CD14-positive monocyte (primary cell): ENCODE results near the gene JAKMIP2. TPM values are rescaled to one million over a fixed set of nuclear protein-coding genes. Genes with fewer than 3 reads are reported as not detected.

ENCODE experiments used
- DNase-seq, 3 donors: peaks; one replicate each; pipeline ENCODE4 v3.0.0-alpha.2; 2011 to 2022
- H2AFZ ChIP-seq: 2 replicates; pipeline ENCODE4 v1.6.0; 2012; ENCODE audit warnings: mild to moderate bottlenecking, low read depth, low read length, inconsistent platforms; ENCODE audit not compliant: insufficient read depth, poor library complexity, severe bottlenecking
- H3K27ac ChIP-seq, 2 donors: 1 replicate in 1 of 2; 2 replicates in 1 of 2; pipeline ENCODE4 v1.5.1; 2012 to 2013; ENCODE audit warnings: low read length in 2 of 2, control low read depth in 1 of 2, inconsistent platforms in 1 of 2, low read depth in 1 of 2, mild to moderate bottlenecking in 1 of 2
- H3K27me3 ChIP-seq, 2 donors: one replicate each; pipeline versions ENCODE4 v1.6.0 to v1.6.1; 2011 to 2013; ENCODE audit warnings: low read length in 2 of 2; ENCODE audit not compliant: control insufficient read depth in 2 of 2, insufficient read depth in 2 of 2
- H3K36me3 ChIP-seq, 2 donors: replicated peaks in 1 of 2; 1 replicate in 1 of 2; 2 replicates in 1 of 2; pipeline versions ENCODE4 v1.5.1 to v1.6.1; 2012 to 2013; ENCODE audit warnings: low read length in 2 of 2, control low read depth in 1 of 2, inconsistent platforms in 1 of 2, mild to moderate bottlenecking in 1 of 2; ENCODE audit not compliant: insufficient read depth in 2 of 2, control insufficient read depth in 1 of 2
- H3K4me1 ChIP-seq, 2 donors: 1 replicate in 1 of 2; 2 replicates in 1 of 2; pipeline versions ENCODE4 v1.5.1 to v1.6.1; 2012 to 2013; ENCODE audit warnings: low read length in 2 of 2, control low read depth in 1 of 2, inconsistent platforms in 1 of 2, mild to moderate bottlenecking in 1 of 2, moderate library complexity in 1 of 2; ENCODE audit not compliant: insufficient read depth in 2 of 2, control insufficient read depth in 1 of 2
- H3K4me2 ChIP-seq: replicated peaks from 2 replicates; pipeline ENCODE3; 2012; ENCODE audit warnings: low read length, moderate library complexity, mild to moderate bottlenecking; ENCODE audit not compliant: poor library complexity, severe bottlenecking; ENCODE audit errors: extremely low read depth
- H3K4me3 ChIP-seq, 3 experiments: fragments of 200-600 bp in 1 of 3; sonication (generic) in 1 of 3; replicated peaks in 1 of 3; 1 replicate in 2 of 3; 2 replicates in 1 of 3; pipeline ENCODE4 v1.5.1; 2011 to 2013; ENCODE audit warnings: low read length in 3 of 3, mild to moderate bottlenecking in 3 of 3, control low read depth in 2 of 3, low read depth in 2 of 3, inconsistent platforms in 1 of 3, moderate library complexity in 1 of 3
- H3K79me2 ChIP-seq: 2 replicates; pipeline ENCODE4 v1.6.0; 2012; ENCODE audit warnings: mild to moderate bottlenecking, control low read depth, inconsistent platforms, low read length, moderate library complexity; ENCODE audit not compliant: insufficient read depth
- H3K9ac ChIP-seq: 2 replicates; pipeline ENCODE4 v1.6.0; 2017; ENCODE audit warnings: low read length, mild to moderate bottlenecking; ENCODE audit not compliant: insufficient read depth, poor library complexity, severe bottlenecking
- H3K9me3 ChIP-seq, 2 donors: replicated peaks in 1 of 2; 1 replicate in 1 of 2; 2 replicates in 1 of 2; pipeline versions ENCODE4 v1.5.1 to v1.6.1; 2012 to 2013; ENCODE audit warnings: low read length in 2 of 2, control low read depth in 1 of 2; ENCODE audit not compliant: control insufficient read depth in 1 of 2, insufficient read depth in 1 of 2
- H4K20me1 ChIP-seq: 2 replicates; pipeline ENCODE4 v1.6.0; 2012; ENCODE audit warnings: mild to moderate bottlenecking, low read length, control low read depth, moderate library complexity; ENCODE audit not compliant: insufficient read depth
- H3K27ac Mint-ChIP-seq, 7 donors: one replicate each; pipeline ENCODE4 v1.8.0; 2020; ENCODE audit warnings: mild to moderate bottlenecking in 7 of 7, mixed read lengths in 7 of 7, moderate library complexity in 6 of 7, inconsistent platforms in 2 of 7
- H3K27me3 Mint-ChIP-seq, 3 donors: one replicate each; pipeline ENCODE4 v1.8.0; 2021 to 2022; ENCODE audit warnings: low read depth in 3 of 3, mild to moderate bottlenecking in 3 of 3, mixed read lengths in 3 of 3, moderate library complexity in 3 of 3, inconsistent platforms in 1 of 3
- H3K36me3 Mint-ChIP-seq, 2 donors: one replicate each; pipeline ENCODE4 v1.8.0; 2020; ENCODE audit warnings: mixed read lengths in 2 of 2, inconsistent platforms in 1 of 2, mild to moderate bottlenecking in 1 of 2
- H3K4me1 Mint-ChIP-seq: one replicate; pipeline ENCODE4 v1.8.0; 2020; ENCODE audit warnings: mild to moderate bottlenecking, mixed read lengths
- H3K4me3 Mint-ChIP-seq, 2 donors: one replicate each; pipeline ENCODE4 v1.8.0; 2020; ENCODE audit warnings: mild to moderate bottlenecking in 2 of 2, mixed read lengths in 2 of 2, moderate library complexity in 1 of 2
- H3K9me3 Mint-ChIP-seq, 7 donors: one replicate each; pipeline ENCODE4 v1.8.0; 2020 to 2022; ENCODE audit warnings: mixed read lengths in 7 of 7, mild to moderate bottlenecking in 6 of 7, moderate library complexity in 6 of 7, inconsistent platforms in 2 of 7
- WGBS: methylation state at CpG from one replicate; pipeline ENCODE4 v1.1.5; 2013; ENCODE audit warnings: missing lambda C conversion rate; ENCODE audit not compliant: insufficient coverage; 5-methylcytosine and 5-hydroxymethylcytosine counted together
- intact Hi-C, 2 donors: fragments of 100-400 bp; cut with micrococcal nuclease; formaldehyde crosslinking; loops; one replicate each; pipeline versions ENCODE4 v1.15.0 to v1.15.1; 2023
- polyA plus RNA-seq, 3 donors: library from polyadenylated mRNA; depleted of rRNA in 1 of 3; unstranded in 2 of 3; stranded (reverse) in 1 of 3; fragments of 300-500 nt in 2 of 3; fragments of >200 nt in 1 of 3; fragmentation: Illumina TruSeq in 2 of 3; gene quantifications; 1 replicate in 2 of 3; 2 replicates in 1 of 3; pipeline ENCODE4 v1.2.3, GENCODE V29; 2012 to 2021
- TF ChIP-seq, protein P1 (sequence below): fragments of 200-600 bp; IDR thresholded peaks from one replicate; pipeline ENCODE4 v1.8.0; 2022; ENCODE audit warnings: antibody characterized with exemption, mild to moderate bottlenecking

JAKMIP2 gene
- polyA plus RNA-seq, 3 donors: 0.02 TPM; not detected in 2

DNA sequence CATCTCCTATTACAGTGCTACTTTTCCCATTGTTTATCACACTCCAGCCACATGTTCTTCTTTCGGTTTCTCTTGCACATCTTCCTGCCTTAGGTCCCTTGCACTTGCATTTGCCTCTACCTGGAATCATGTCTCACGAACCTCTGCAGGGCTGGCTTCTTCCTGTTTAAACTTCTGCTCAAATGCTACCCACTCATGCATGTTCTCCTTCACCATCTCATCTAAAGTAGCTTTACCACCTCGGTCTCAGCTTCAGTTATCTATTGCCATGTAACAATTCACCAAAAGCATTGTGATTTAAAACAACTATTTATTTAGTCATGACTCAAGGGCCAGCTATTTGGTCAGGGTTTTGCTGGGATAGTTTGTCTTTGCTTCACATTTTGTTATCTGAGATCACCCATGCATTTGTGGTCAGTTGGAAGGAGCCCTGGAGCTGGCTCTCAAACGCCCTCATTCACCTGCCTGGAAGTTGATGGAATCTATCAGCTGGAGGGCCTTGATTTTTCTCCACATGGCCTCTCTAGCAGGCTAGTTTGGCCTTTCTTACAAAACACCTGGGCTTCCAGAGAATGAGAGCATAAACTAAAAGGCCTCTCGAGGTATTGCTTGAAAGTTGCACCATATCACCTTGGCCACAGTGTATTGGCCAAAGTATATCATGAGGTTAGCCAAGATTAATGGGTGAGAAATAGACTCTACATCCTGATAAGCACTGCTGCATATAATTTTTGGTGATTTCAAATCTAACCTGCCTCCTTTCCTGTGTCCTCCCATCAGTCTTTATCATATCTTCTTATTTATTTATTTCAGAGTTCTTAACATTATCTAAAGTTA, 27.5 kb upstream of the JAKMIP2 start:
- no peak overlapping the region for H3K4me3 ChIP-seq
- TF ChIP-seq, protein P1, sequence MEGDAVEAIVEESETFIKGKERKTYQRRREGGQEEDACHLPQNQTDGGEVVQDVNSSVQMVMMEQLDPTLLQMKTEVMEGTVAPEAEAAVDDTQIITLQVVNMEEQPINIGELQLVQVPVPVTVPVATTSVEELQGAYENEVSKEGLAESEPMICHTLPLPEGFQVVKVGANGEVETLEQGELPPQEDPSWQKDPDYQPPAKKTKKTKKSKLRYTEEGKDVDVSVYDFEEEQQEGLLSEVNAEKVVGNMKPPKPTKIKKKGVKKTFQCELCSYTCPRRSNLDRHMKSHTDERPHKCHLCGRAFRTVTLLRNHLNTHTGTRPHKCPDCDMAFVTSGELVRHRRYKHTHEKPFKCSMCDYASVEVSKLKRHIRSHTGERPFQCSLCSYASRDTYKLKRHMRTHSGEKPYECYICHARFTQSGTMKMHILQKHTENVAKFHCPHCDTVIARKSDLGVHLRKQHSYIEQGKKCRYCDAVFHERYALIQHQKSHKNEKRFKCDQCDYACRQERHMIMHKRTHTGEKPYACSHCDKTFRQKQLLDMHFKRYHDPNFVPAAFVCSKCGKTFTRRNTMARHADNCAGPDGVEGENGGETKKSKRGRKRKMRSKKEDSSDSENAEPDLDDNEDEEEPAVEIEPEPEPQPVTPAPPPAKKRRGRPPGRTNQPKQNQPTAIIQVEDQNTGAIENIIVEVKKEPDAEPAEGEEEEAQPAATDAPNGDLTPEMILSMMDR: no peak
- H3K27me3 ChIP-seq: no peaks in the 10 kb centered on the region
- Mint-ChIP-seq H3K27me3 (no peaks in the 10 kb centered on the region), H3K4me1 (peaks cover 11% of the 10 kb centered on the region), H3K36me3 (no peaks in the 10 kb centered on the region), H3K9me3 (peaks cover 0 to 3% (median 0%) of the 10 kb centered on the region in 7 donors), H3K27ac (no peak overlapping the region), H3K4me3 (no peak overlapping the region)
- no peaks in the 10 kb centered on the region for H3K79me2 ChIP-seq
- no peak overlapping the region for H3K4me2 ChIP-seq
- DNase-seq: no peak
- H3K9me3 ChIP-seq: no peaks in the 10 kb centered on the region
- no peak overlapping the region for H2AFZ ChIP-seq
- H3K4me1 ChIP-seq: peaks cover 11% of the 10 kb centered on the region in 2 donors
- H4K20me1 ChIP-seq: no peaks in the 10 kb centered on the region
- H3K9ac ChIP-seq: no peak overlapping the region
- no peak overlapping the region for H3K27ac ChIP-seq
- 40% methylated on average over 2 of the region's 5 CpGs for WGBS
- intact Hi-C loops: no loop called here
- no peaks in the 10 kb centered on the region for H3K36me3 ChIP-seq

DNA sequence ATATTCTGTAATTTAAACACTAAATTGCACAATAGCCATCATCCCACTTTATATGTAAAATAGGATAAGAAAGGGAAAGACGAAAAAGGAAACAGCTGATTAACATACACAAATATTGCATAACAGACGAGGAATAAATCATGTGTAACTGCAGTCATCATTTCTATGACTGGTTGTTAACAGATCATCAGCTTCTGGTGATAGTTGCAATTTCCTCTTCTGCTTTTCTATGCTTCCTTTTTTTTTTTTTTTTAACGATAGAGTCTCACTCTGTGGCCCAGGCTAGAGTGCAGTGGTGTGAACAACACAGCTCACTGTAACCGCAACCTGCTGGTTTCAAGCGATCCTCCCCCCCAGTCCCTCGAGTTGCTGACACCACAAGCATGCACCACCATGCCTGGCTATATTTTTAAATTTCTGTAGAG, 22.5 kb upstream of the JAKMIP2 start:
- intact Hi-C loops: no loop called here

More for the DNA sequence above, 22.5 kb upstream of the JAKMIP2 start:
- H2AFZ ChIP-seq: no peak overlapping the region
- H3K79me2 ChIP-seq: no peaks in the 10 kb centered on the region
- TF ChIP-seq, protein P1: no peak
- peaks cover 3 to 4% of the 10 kb centered on the region in 2 donors for H3K36me3 Mint-ChIP-seq
- H3K27me3 ChIP-seq: peaks cover 0 to 2% of the 10 kb centered on the region in 2 donors
- H3K4me3 ChIP-seq: peak overlapping the region in 1 of 3 experiments; percentile 35
- peak overlapping the region; percentile 93 to 98 (median 95) for H3K27ac Mint-ChIP-seq
- H3K9me3 ChIP-seq: no peaks in the 10 kb centered on the region
- WGBS: no CpG with 5 or more reads among the region's 6 CpGs
- H3K9ac ChIP-seq: peak overlapping the region; percentile 21
- H3K4me1 ChIP-seq: peaks cover 27 to 31% of the 10 kb centered on the region in 2 donors
- peak overlapping the region; percentile 67 to 86 for H3K27ac ChIP-seq
- H3K4me2 ChIP-seq: peak overlapping the region; percentile 45
- H3K4me1 Mint-ChIP-seq: peaks cover 32% of the 10 kb centered on the region
- H4K20me1 ChIP-seq: no peaks in the 10 kb centered on the region
- peak; percentile 93 to 99 (median 96) for DNase-seq
- H3K36me3 ChIP-seq: no peaks in the 10 kb centered on the region
- H3K27me3 Mint-ChIP-seq: peaks cover 0 to 2% (median 0%) of the 10 kb centered on the region in 3 donors
- H3K4me3 Mint-ChIP-seq: no peak overlapping the region
- H3K9me3 Mint-ChIP-seq: peaks cover 0 to 7% (median 4%) of the 10 kb centered on the region in 7 donors
